ENCODE measurements around the gene SMR3A.

DNA sequence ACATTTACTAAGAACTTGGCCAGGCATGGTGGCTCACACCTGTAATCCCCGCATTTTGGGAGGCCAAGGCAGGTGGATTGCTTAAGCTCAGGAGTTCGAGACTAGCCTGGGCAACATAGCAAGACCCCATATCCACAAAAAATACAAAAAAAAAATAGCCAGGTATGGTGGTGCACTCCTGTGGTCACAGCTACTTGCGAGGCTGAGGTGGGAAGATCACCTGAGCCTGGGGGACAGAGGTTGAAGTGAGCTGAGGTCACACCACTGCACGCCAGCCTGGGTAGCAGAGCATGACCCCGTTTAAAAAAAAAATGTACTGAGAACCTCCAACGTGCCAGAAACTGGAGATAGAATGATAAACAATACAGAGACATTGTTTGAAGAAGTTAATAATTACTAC lies 45.2 kb downstream of the SMR3A start:
- no peak for TF ChIP-seq POLR2AphosphoS5 (IDR thresholded peaks at IDR 0.05)
- TF ChIP-seq, protein P1, sequence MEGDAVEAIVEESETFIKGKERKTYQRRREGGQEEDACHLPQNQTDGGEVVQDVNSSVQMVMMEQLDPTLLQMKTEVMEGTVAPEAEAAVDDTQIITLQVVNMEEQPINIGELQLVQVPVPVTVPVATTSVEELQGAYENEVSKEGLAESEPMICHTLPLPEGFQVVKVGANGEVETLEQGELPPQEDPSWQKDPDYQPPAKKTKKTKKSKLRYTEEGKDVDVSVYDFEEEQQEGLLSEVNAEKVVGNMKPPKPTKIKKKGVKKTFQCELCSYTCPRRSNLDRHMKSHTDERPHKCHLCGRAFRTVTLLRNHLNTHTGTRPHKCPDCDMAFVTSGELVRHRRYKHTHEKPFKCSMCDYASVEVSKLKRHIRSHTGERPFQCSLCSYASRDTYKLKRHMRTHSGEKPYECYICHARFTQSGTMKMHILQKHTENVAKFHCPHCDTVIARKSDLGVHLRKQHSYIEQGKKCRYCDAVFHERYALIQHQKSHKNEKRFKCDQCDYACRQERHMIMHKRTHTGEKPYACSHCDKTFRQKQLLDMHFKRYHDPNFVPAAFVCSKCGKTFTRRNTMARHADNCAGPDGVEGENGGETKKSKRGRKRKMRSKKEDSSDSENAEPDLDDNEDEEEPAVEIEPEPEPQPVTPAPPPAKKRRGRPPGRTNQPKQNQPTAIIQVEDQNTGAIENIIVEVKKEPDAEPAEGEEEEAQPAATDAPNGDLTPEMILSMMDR (IDR thresholded peaks at IDR 0.05), result no peak
